ENCODE measurements around the gene PKP4. TPM values are rescaled to one million over a fixed set of nuclear protein-coding genes. Genes with fewer than 3 reads are reported as not detected.

Gene PKP4
- total RNA-seq, 1 experiment from 2014 or later, result 40.1 TPM

GRCh38 chr2:158598862-158599517 is 142.2 kb downstream of the PKP4 start:
- ChIA-PET CTCF (interaction anchor here (0.6 kb wide), 1 partner anchor 68 kb away, joined by 3 read pairs; no protein-coding TSS in a partner anchor), POLR2A (ENCODE audit: unreplicated experiment) (no interaction called here)
- no peaks in the 10 kb centered on the region for H3K9me2 ChIP-seq (replicated peaks; ENCODE audit: low read length)
- peak overlapping the region; percentile 76 for H3K27ac ChIP-seq (ENCODE audit: low read length)
- ATAC-seq (no peak), DNase-seq (peak; percentile 23)
- BruUV-seq (replicated peaks), result no TSS peak
- H3K4me3 ChIP-seq (ENCODE audit: low read length), result no peak overlapping the region
- no peaks in the 10 kb centered on the region for H3K36me3 ChIP-seq (ENCODE audit: low read depth, low read length)
- no peak overlapping the region for H3K9ac ChIP-seq (ENCODE audit: low read length)
- H3K4me2 ChIP-seq (ENCODE audit: low read length), result peak overlapping the region; percentile 68; the same call in 1 of the 2 replicates
- no peaks in the 10 kb centered on the region for H4K20me1 ChIP-seq (ENCODE audit: low read length)
- no peaks in the 10 kb centered on the region for H3F3A ChIP-seq (ENCODE audit: low read length, unreplicated experiment)
- H3K9me3 ChIP-seq (ENCODE audit: low read length), result no peaks in the 10 kb centered on the region
- TF ChIP-seq EZH2phosphoT487 (IDR thresholded peaks at IDR 0.05; ENCODE audit: borderline replicate concordance, low read length) (no peak), EZH2 (IDR thresholded peaks at IDR 0.05; ENCODE audit: low read length, unreplicated experiment) (no peak), CTCF (conservative IDR thresholded peaks at IDR 0.05; ENCODE audit: low read depth, low read length) (no peak)
- intact Hi-C loops (cut with micrococcal nuclease), result no loop called here
- H3K4me1 ChIP-seq (ENCODE audit: insufficient read depth, low read length), result peaks cover 27% of the 10 kb centered on the region
- no peaks in the 10 kb centered on the region for H3K27me3 ChIP-seq (ENCODE audit: low read length)
- H2AFZ ChIP-seq (ENCODE audit: low read length), result no peak overlapping the region
- H3K79me2 ChIP-seq (ENCODE audit: low read length), result no peaks in the 10 kb centered on the region

DNA sequence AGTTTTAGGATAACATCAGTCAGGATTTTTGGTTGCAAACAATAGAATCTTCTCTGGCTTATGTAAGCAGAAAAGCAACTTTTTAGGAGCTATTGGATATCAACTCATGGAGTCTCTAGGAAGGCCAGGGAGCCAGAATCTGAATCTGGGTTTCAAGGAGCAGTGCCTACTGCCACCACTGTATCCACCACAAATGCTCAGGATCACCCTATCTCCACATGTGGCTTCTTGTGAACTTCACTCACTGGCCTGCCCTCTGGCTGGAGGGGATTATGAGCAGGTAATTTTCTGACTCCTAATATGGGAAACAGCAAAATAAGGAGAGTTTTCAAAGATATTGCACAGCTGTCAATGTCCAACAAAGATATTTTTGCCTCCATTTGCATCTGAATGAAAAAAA is 142.9 kb downstream of the PKP4 start:
- ATAC-seq (peak; percentile 24), DNase-seq (no peak)
- Histone ChIP-seq H3K27me3 (ENCODE audit: low read length) (no peaks in the 10 kb centered on the region), H3K79me2 (ENCODE audit: low read length) (no peaks in the 10 kb centered on the region), H4K20me1 (ENCODE audit: low read length) (no peaks in the 10 kb centered on the region), H3K27ac (ENCODE audit: low read length) (peak overlapping the region; percentile 76), H3F3A (ENCODE audit: low read length, unreplicated experiment) (no peaks in the 10 kb centered on the region), H3K4me1 (ENCODE audit: insufficient read depth, low read length) (peaks cover 27% of the 10 kb centered on the region), H3K9me3 (ENCODE audit: low read length) (no peaks in the 10 kb centered on the region), H3K9ac (ENCODE audit: low read length) (peak overlapping the region; percentile 4; the same call in 1 of the 2 replicates), H3K4me2 (ENCODE audit: low read length) (peak overlapping the region; percentile 68), H3K9me2 (replicated peaks; ENCODE audit: low read length) (no peaks in the 10 kb centered on the region), H3K36me3 (ENCODE audit: low read depth, low read length) (no peaks in the 10 kb centered on the region), H2AFZ (ENCODE audit: low read length) (no peak overlapping the region), H3K4me3 (ENCODE audit: low read length) (peak overlapping the region; percentile 28; the same call in 1 of the 2 replicates)
- TF ChIP-seq EZH2phosphoT487 (IDR thresholded peaks at IDR 0.05; ENCODE audit: borderline replicate concordance, low read length), result no peak
- TF ChIP-seq CTCF (conservative IDR thresholded peaks at IDR 0.05; ENCODE audit: low read depth, low read length), result no peak
- TF ChIP-seq EZH2 (IDR thresholded peaks at IDR 0.05; ENCODE audit: low read length, unreplicated experiment), result no peak
- POLR2A ChIA-PET (ENCODE audit: unreplicated experiment), result no interaction called here
- CTCF ChIA-PET, result interaction anchor here (0.6 kb wide), 1 partner anchor 68 kb away, joined by 3 read pairs; no protein-coding TSS in a partner anchor
- BruUV-seq (replicated peaks), result no TSS peak
- intact Hi-C loops (cut with micrococcal nuclease), result loop anchor here (2.0 to 5.0 kb wide), 4 partner anchors 13 to 137 kb away; no protein-coding TSS in a partner anchor
